Hematopoietic multipotent progenitor cell treated with erythropoietin and hydrocortisone succinate and interleukin-3 and kit ligand, for 17 days (in vitro differentiated cells): ENCODE results near the gene MTAP.

Experiments used
- DNase-seq: peaks from one replicate; pipeline ENCODE4 v3.0.0-alpha.2; 2015; ENCODE audit warnings: low spot score

MTAP gene

DNA sequence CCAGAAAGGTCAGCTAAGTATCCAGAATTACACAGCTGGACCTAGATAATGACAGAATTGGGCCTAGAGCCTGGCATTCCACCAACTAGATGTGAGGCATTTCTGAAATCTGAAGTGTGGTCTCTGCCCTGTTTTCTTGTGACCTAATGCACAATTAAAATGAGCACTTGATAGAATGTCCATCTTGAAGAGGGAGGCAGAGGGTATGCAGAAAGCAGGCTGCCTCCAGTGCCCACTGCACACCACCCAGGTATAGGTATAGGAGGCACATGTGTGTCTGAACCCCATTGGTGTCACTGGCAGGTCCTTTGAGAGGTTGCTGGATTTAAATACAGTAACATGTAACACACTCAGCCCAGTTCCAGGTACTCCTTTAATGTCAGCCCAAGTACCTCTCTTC lies 2.4 kb downstream of the MTAP start:
- DNase-seq: no peak

- no peak for DNase-seq
Measured at GRCh38 chr9:21806644-21807043, 4.2 kb downstream of the MTAP start.

DNA sequence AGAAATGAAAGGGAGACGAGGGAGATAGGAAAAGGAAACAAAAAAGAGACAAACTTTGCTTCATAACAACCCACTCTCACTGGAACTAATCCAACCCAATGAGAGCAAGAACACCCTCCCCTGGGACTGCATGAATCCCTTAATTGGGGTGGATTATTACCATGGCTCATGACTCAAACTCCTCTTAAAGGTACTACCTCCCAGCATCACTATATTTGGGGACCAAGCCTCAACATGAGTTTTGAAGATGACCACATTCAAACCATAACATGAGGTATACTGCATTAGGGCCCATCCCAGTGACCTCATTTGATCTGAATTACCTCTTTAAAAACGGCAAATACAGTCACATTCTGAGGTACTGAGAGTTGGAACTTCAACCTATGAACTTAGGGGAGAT lies 8.0 kb downstream of the MTAP start:
- no peak for DNase-seq

GRCh38 chr9:21810881-21811280 lies 8.4 kb downstream of the MTAP start:
- DNase-seq: no peak

DNA sequence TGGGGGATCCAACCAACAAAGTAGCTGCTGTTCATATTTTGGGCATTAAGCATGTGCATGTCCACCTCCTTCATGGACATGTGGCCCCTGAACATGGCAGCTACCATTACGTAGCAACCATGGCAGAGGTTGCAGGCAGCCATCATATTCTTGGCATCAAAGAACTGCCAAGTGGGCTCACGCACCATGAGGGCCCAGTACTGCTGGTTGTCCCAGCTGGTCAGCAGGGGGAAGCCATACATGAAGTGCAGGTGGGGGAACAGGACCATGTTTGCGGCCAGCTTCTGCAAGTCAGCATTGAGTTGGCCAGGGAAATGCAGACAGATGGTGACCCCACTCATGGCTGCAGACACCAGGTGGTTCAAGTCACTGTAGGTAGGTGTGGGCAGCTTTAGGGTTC lies 9.5 kb downstream of the MTAP start:
- DNase-seq: no peak

- no peak for DNase-seq
Measured at GRCh38 chr9:21812415-21812814, 10.0 kb downstream of the MTAP start.

DNA sequence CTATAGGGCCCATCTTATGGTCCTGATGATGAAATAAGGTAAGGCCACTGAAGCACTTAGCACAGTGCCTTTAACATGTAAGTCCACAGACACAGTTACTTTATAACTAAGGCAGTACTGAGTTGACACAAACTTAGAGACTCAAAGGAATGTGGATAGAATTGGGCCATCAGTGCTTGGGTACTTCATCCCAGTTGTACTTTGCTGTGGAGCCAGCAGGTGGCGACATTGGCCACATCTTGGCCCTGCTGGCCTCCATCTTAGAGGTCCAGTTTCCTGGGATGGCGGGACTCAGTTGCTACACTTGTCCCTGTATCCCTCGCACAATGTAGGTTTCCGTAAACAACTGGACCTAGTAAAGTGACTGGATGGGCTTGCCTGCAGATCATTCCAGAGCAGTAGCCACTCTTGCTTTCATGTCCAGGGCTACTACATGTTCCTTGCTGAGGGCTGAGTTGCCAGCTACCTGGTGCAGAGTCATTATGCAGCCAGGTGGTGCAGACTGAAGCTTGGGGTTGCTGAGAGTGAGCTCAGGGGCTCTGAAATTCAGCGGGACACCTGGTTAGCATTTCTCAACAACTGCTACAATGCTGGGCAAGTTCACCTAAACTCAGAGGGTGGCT lies 10.6 kb downstream of the MTAP start:
- DNase-seq: peak; percentile 80

GRCh38 chr9:21813575-21814473 lies 11.4 kb downstream of the MTAP start:
- peak; percentile 76 for DNase-seq

DNA sequence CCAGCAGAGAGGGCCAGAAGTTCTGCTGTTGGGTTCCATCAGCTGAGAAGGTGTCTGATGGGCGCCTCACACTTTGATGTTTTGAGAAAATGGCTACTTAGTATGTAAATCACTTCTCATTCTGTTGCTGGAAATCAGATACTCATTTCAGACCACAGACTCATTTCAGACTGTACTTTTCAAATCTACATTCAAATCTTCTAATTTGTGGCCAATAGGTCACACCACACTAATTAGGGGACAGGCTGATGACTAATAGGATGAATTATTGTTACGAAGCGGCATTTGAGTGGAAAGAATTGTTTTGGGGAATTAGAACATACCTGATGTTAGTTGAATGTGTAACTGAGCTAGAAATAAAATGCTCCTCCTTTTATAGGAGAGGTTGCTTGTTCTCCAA lies 13.2 kb downstream of the MTAP start:
- no peak for DNase-seq

- no peak for DNase-seq
Measured at GRCh38 chr9:21817176-21817575, 14.7 kb downstream of the MTAP start.

DNA sequence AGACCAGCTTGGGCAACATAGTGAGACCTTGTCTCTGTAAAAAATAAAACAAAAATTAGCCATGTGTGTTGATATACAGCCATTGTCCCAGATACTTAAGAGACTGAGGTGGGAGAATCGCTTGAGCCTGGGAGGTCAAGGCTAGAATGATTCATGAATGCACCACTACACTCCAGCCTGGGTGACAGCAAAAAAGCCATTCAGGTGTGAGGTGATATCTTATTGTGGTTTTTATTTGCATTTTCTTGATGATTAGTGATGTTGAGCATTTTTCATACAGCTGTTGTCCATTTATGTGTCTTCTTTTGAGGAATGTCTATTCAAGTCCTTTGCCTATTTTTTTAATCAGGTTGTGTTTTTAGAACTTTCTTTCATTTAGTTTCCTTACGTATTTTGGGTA lies 23.2 kb downstream of the MTAP start:
- no peak for DNase-seq

GRCh38 chr9:21828853-21829410 lies 26.5 kb downstream of the MTAP start:
- DNase-seq: no peak

- DNase-seq: no peak
Measured at GRCh38 chr9:21830589-21830988, 28.2 kb downstream of the MTAP start.

GRCh38 chr9:21831841-21832509 lies 29.5 kb downstream of the MTAP start:
- DNase-seq: no peak

DNA sequence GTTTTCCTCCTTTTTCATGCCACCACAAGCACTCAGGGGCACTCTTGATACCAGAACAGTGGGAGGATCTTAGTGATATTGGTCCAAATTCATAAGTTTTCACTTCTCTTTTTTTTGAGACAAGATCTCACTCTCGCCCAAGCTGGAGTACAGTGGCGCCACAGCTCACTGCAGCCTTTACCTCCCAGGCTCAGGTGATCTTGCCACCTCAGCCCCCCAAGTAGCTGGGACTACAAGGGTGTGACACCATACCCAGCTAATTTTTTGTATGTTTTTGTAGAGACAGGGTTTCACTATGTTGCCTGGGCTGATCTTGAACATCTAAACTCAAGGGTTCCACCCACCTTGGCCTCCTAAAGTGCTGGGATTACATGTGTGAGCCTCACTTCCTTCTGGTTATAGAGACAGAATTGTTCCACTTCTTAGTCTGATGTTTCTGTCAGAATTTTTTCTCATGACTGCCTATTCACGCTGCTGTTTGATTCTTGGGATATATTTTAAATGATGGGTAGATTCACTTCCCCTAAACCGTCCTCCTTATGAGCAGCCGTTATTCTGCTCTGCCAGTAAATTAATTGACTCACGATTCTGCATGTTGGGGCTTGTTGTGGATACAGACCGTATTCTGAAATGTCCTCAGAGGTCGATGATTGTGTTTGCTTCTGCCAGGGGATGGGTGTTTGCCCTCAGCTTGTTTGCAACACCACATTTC lies 30.8 kb downstream of the MTAP start:
- no peak for DNase-seq

GRCh38 chr9:21835121-21835520 lies 32.7 kb downstream of the MTAP start:
- DNase-seq: no peak

- DNase-seq: no peak
Measured at GRCh38 chr9:21836437-21837161, 34.2 kb downstream of the MTAP start.

DNA sequence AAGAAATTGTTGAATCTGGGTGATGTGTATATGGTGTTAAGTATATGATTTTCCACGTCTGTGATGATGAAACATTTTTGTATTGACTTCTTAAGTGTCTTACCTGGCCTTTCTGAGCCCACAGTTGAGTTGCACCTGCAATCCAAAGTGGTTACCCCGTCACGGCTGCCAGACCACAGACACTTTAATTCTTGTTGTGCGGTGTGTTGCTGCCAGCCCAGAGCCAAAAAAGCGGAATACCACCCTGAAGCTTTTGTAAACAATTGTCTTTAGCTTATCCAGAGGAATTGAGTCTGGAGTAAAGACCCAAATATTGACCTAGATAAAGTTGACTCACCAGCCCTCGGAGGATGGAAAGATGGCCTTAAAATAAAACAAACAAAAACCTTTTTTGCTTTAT lies 35.1 kb downstream of the MTAP start:
- DNase-seq: no peak

- DNase-seq: no peak
Measured at GRCh38 chr9:21840647-21841046, 38.2 kb downstream of the MTAP start.

- no peak for DNase-seq
Measured at GRCh38 chr9:21841133-21841532, 38.7 kb downstream of the MTAP start.

DNA sequence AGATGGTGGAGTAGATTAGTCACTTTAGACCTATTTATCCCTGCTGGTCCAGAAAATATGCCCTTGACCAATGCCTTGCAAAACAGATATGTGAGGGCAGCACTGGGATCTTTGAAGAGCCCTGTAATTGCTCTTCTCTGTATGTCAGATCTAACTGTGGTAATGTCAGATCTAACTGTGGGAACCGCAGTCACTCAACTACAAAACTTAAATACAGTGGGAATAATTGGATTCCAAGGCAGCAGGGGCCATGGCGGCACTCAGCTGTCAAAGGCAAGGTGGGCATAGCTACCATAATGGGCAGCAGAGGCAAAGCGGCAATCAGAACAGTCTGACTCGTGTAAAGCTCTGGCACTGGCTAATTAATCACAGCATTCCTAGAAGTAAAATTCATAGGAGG lies 46.2 kb downstream of the MTAP start:
- DNase-seq: no peak
